ENCODE measurements around the gene CSMD2.

- no peak for TF ChIP-seq TCF12 (IDR thresholded peaks at IDR 0.05; ENCODE audit: low read depth)
- no peak for TF ChIP-seq MAX (IDR thresholded peaks at IDR 0.05)
- TF ChIP-seq REST (IDR thresholded peaks at IDR 0.05; ENCODE audit: low read depth) = no peak
Observed at GRCh38 chr1:33864460-33865389, 300.3 kb downstream of the CSMD2 start.
